Hematopoietic multipotent progenitor cell treated with erythropoietin and hydrocortisone succinate and interleukin-3 and kit ligand, for 6 days (in vitro differentiated cells): Measurements from ENCODE around the gene SST.

ENCODE experiments used
- DNase-seq: peaks from one replicate; pipeline ENCODE4 v3.0.0-alpha.2; 2015

Gene SST

GRCh38 chr3:187626581-187626980 lies 43.6 kb downstream of the SST start:
- DNase-seq = no peak

DNA sequence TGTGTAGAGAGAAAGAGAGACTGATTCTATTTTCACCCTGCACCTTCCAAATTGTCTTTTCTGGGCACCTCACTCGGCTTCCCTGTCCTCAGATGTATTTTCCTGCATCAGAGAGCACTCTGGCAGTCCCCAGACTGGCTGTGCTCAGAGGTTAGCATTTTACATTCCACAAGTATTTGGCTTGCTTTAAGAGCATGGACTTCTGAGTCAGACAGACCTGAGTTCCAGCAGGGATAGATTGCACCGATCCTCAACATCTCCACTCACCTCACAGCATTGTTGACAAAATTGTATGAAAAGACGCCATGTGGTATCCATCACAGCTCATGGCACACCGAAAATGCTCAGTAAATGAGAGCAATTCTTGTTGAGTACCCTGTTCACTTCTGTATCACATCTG lies 45.6 kb downstream of the SST start:
- no peak for DNase-seq

DNA sequence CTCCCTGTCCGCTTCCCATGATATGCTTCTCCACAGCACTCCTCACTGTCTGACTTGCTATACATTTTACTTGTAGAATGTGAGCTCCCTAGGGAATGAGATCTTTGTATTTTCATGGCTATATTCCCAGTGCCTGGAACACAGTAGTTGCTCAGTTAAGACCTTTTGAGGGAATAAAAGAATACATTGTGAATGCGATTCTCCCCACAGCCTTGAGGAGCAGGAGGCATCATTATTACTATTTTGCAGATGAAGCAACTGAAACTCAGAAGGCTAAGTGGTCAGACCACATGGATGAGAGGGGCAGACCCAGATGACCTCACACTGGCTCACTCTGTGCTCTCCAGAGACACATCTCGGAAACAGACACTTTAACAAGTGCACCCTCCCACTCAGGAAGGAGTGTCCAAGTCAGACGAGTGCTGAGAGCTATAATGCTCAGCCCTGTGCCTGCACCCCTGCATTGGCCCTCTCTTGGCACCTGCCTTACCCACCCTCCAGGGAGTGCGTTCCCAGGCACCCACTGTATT lies 46.8 kb downstream of the SST start:
- no peak for DNase-seq

- no peak for DNase-seq
These were observed 48.3 kb downstream of the SST start for GRCh38 chr3:187621881-187622280.

DNA sequence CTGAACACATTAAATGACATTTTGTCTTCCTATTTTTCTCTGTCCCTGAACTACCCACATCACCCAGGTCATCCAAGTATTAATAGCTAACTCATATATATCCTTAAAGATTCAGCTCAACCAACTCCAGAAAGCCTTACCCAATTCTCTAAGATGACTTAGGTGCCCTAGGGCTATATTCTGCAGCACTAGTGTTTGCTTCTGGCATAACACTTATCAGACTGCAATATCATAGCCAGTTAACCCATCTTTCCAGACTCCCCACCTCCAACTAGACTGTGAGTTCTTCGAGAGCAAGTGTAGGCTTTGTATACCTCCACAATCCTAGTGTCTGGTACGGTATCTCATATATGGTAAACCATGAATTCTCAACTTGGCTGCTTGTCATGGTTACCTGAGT lies 50.7 kb downstream of the SST start:
- DNase-seq = no peak
